Measurements from ENCODE around the gene NEU4.

DNA sequence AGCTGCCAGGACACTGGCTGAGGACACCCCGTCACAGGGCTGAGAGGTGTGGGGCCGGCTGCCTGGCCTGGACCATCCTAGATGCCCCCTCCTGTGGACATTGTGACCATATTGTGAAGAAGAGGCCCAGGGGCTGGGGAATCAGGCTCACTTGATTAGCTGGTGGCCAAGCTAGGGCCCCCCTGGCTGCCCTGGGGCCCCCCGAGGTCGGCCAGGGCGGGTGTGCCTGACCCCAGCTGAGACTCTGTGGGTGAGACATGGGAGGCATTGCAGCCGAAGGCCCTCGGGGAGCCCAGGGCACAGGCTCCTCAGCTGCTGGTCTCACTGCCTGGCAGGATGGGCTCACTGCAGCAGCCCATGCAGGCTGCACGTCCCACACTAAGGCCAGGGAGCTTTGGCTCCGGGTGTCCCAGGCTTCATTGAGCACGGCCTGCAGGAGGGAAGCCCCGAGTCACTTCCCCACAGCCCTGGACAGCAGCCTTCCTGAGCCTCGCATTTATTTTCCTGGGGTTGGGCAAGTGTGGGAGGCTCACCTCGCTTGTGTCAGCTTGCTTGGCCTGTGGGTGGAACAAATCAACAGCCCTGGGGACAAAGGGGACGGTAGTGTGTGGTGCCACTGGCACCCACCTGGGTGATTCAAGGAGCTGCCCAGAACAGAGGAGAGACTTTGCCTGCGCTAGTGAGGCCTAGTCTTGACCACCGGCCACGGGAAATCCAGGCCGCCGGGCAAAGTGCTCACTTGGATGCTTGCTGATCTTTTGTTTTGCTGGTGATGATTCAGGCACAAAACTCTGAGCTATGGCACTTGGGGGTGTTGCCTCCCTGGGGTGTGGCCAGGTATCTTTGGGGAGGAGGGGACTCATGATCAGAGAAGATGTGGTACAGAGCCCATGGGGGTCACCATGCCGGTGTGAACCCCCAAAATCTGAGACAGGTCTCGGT lies 31.0 kb upstream of the NEU4 start:
- TF ChIP-seq, protein P1, sequence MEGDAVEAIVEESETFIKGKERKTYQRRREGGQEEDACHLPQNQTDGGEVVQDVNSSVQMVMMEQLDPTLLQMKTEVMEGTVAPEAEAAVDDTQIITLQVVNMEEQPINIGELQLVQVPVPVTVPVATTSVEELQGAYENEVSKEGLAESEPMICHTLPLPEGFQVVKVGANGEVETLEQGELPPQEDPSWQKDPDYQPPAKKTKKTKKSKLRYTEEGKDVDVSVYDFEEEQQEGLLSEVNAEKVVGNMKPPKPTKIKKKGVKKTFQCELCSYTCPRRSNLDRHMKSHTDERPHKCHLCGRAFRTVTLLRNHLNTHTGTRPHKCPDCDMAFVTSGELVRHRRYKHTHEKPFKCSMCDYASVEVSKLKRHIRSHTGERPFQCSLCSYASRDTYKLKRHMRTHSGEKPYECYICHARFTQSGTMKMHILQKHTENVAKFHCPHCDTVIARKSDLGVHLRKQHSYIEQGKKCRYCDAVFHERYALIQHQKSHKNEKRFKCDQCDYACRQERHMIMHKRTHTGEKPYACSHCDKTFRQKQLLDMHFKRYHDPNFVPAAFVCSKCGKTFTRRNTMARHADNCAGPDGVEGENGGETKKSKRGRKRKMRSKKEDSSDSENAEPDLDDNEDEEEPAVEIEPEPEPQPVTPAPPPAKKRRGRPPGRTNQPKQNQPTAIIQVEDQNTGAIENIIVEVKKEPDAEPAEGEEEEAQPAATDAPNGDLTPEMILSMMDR (IDR thresholded peaks at IDR 0.05; ENCODE audit: low read length) = no peak
- TF ChIP-seq EZH2 (IDR thresholded peaks at IDR 0.05; ENCODE audit: borderline replicate concordance, low read length) = no peak

Measured in OCI-LY1 (cell line).